Activated B cell treated with CpG ODN at 0.5 μM for 24 hours (primary cell): ENCODE results near the gene ZNF892. TPM values are rescaled to one million over a fixed set of nuclear protein-coding genes. Genes with fewer than 3 reads are reported as not detected.
"Not testable (repeated sequence)": the region's sequence is repeated elsewhere in the genome, so short reads cannot be mapped to it uniquely, and the experiment has no call there.

Experiments
- ATAC-seq: fragments of 200-7000 bp; cut with Tn5 transposase; one replicate; pipeline ENCODE4 v1.10.0; 2021; ENCODE audit warnings: low read depth, mild to moderate bottlenecking, moderate library complexity
- CTCF ChIA-PET: fragments of 350-600 bp; sonication (Branson Sonifier 250); formaldehyde crosslinking; loops from one replicate; lab custom pipeline; 2021; ENCODE audit warnings: antibody characterized with exemption; lab: Charles Lee
- POLR2A ChIA-PET: fragments of 350-600 bp; sonication (Branson Sonifier 250); formaldehyde crosslinking; loops from one replicate; lab custom pipeline; 2021; ENCODE audit warnings: antibody characterized with exemption; lab: Charles Lee
- DNase-seq: peaks from one replicate; pipeline ENCODE4 v3.0.0; 2022
- H3K27ac Mint-ChIP-seq: one replicate; pipeline ENCODE4 v1.8.0; 2020; ENCODE audit warnings: mixed read lengths
- H3K27me3 Mint-ChIP-seq: one replicate; pipeline ENCODE4 v1.8.0; 2021; ENCODE audit warnings: mixed read lengths
- H3K36me3 Mint-ChIP-seq: one replicate; pipeline ENCODE4 v1.8.0; 2021; ENCODE audit warnings: low read depth, mixed read lengths
- H3K4me1 Mint-ChIP-seq: one replicate; pipeline ENCODE4 v1.8.0; 2021; ENCODE audit warnings: mixed read lengths
- H3K4me3 Mint-ChIP-seq: one replicate; pipeline ENCODE4 v1.8.0; 2020; ENCODE audit warnings: mild to moderate bottlenecking, mixed read lengths
- H3K9me3 Mint-ChIP-seq: one replicate; pipeline ENCODE4 v1.8.0; 2020; ENCODE audit warnings: mixed read lengths
- CTCF ChIP-seq: fragments of 200-600 bp; IDR thresholded peaks from one replicate; pipeline ENCODE4 v1.8.0; 2022; ENCODE audit warnings: antibody characterized with exemption, mild to moderate bottlenecking
- intact Hi-C: fragments of 100-400 bp; cut with micrococcal nuclease; formaldehyde crosslinking; loops from one replicate; pipeline ENCODE4 v1.15.1; 2024
- total RNA-seq: library from RNA; stranded (reverse); gene quantifications from 2 replicates; pipeline ENCODE4 v1.2.3, GENCODE V29; 2022

ZNF892 gene
- total RNA-seq, 1 donor from 2014 or later = 4.3 TPM

- Mint-ChIP-seq H3K27ac (no peak overlapping the region), H3K4me3 (no peak overlapping the region), H3K9me3 (peaks cover 21% of the 10 kb centered on the region), H3K36me3 (no peaks in the 10 kb centered on the region), H3K27me3 (no peaks in the 10 kb centered on the region), H3K4me1 (no peaks in the 10 kb centered on the region)
- DNase-seq = no peak
- no peak for TF ChIP-seq CTCF
- intact Hi-C loops = no loop called here
- POLR2A ChIA-PET = no interaction called here
- CTCF ChIA-PET = interaction anchor here (0.6 kb wide), 1 partner anchor 82 kb away, joined by 3 read pairs; no protein-coding TSS in a partner anchor
- ATAC-seq = no peak
These were observed 27.5 kb downstream of the ZNF892 start for GRCh38 chr2:95234816-95235215.

GRCh38 chr2:95238131-95238530 lies 30.8 kb downstream of the ZNF892 start:
- intact Hi-C loops = no loop called here
- H3K27ac Mint-ChIP-seq = no peak overlapping the region

GRCh38 chr2:95240091-95240490 lies 32.8 kb downstream of the ZNF892 start:
- no peak for TF ChIP-seq CTCF
- Mint-ChIP-seq H3K9me3 (peaks cover 41% of the 10 kb centered on the region), H3K4me3 (no peak overlapping the region), H3K27me3 (no peaks in the 10 kb centered on the region), H3K4me1 (no peaks in the 10 kb centered on the region), H3K27ac (no peak overlapping the region), H3K36me3 (peaks cover 5% of the 10 kb centered on the region)
- intact Hi-C loops = no loop called here
- CTCF ChIA-PET = no interaction called here
- ATAC-seq (no peak), DNase-seq (no peak)
- POLR2A ChIA-PET = no interaction called here

More at GRCh38 chr2:95238131-95238530, 30.8 kb downstream of the ZNF892 start:
- ATAC-seq (no peak), DNase-seq (no peak)
- ChIA-PET POLR2A (no interaction called here), CTCF (no interaction called here)
- no peak overlapping the region for H3K4me3 Mint-ChIP-seq
- H3K27me3 Mint-ChIP-seq = no peaks in the 10 kb centered on the region
- H3K36me3 Mint-ChIP-seq = no peaks in the 10 kb centered on the region
- H3K4me1 Mint-ChIP-seq = no peaks in the 10 kb centered on the region
- H3K9me3 Mint-ChIP-seq = peaks cover 43% of the 10 kb centered on the region
- TF ChIP-seq CTCF = no peak

GRCh38 chr2:95240556-95240955 lies 33.2 kb downstream of the ZNF892 start:
- Mint-ChIP-seq H3K27me3 (no peaks in the 10 kb centered on the region), H3K27ac (no peak overlapping the region), H3K4me1 (no peaks in the 10 kb centered on the region), H3K36me3 (peaks cover 5% of the 10 kb centered on the region), H3K9me3 (peaks cover 41% of the 10 kb centered on the region), H3K4me3 (no peak overlapping the region)
- TF ChIP-seq CTCF = no peak
- ATAC-seq (no peak), DNase-seq (no peak)
- intact Hi-C loops = no loop called here
- CTCF ChIA-PET = no interaction called here
- POLR2A ChIA-PET = no interaction called here

GRCh38 chr2:95242084-95242483 lies 34.8 kb downstream of the ZNF892 start:
- CTCF ChIA-PET = not testable (repeated sequence)

More at GRCh38 chr2:95242084-95242483, 34.8 kb downstream of the ZNF892 start:
- DNase-seq, ATAC-seq, intact Hi-C loops, H3K36me3 Mint-ChIP-seq, H3K4me3 Mint-ChIP-seq, POLR2A ChIA-PET, H3K27me3 Mint-ChIP-seq, H3K4me1 Mint-ChIP-seq, H3K27ac Mint-ChIP-seq: not testable (repeated sequence)
- H3K9me3 Mint-ChIP-seq = peaks cover 48% of the 10 kb centered on the region

Other genes with a start within 250 kb of the ZNF892 start
- not detected in 2 replicates for gene MAL, start 181.8 kb upstream of the ZNF892 start, total RNA-seq
- 44.4 and 44.9 TPM in 2 replicates for gene MRPS5, start 85.7 kb upstream of the ZNF892 start, total RNA-seq
- gene ZNF514, start 47.7 kb upstream of the ZNF892 start, total RNA-seq = 19.0 and 24.7 TPM in 2 replicates
- 4.9 and 5.3 TPM in 2 replicates for gene ZNF2, start 41.7 kb upstream of the ZNF892 start, total RNA-seq
- 0.12 and 0.93 TPM in 2 replicates for gene PROM2, start 66.9 kb downstream of the ZNF892 start, total RNA-seq
- gene KCNIP3, start 89.8 kb downstream of the ZNF892 start, total RNA-seq = not detected in 2 replicates
- 16.8 and 23.4 TPM in 2 replicates for gene FAHD2A, start 195.2 kb downstream of the ZNF892 start, total RNA-seq